Regular cardiac myocyte (primary cell): Measurements from ENCODE around the gene RNF141. TPM values are rescaled to one million over a fixed set of nuclear protein-coding genes. Genes with fewer than 3 reads are reported as not detected.

ENCODE experiments used
- total RNA-seq: library from RNA; depleted of rRNA; stranded (reverse); fragments of >200 nt; gene quantifications from 2 replicates; pipeline ENCODE4 v1.2.3, GENCODE V29; 2014

RNF141 gene
- total RNA-seq, result 49.8 and 63.7 TPM in 2 replicates

GRCh38 chr11:10540915-10541560, at the start of gene RNF141:
Gene RNF141, minus strand, starts transcription at chr11:10541187. Its CDS starts 7,029 bp downstream, at chr11:10534158.

GRCh38 chr11:10568486-10568941, 27.5 kb upstream of the RNF141 start, which contains the start of gene LYVE1:
Gene LYVE1, minus strand, starts transcription at chr11:10568665. Its CDS starts 133 bp downstream, at chr11:10568532.

Other genes with a start within 250 kb of the RNF141 start
- 32.6 and 56.4 TPM in 2 replicates for gene SBF2, start 247.0 kb downstream of the RNF141 start, total RNA-seq
- gene ADM, start 236.1 kb downstream of the RNF141 start, total RNA-seq, result 215 and 1,405 TPM in 2 replicates
- 2.7 and 16.9 TPM in 2 replicates for gene AMPD3, start 85.9 kb downstream of the RNF141 start, total RNA-seq
- 1.5 and 4.8 TPM in 2 replicates for gene LYVE1, start 27.5 kb upstream of the RNF141 start, total RNA-seq
- gene IRAG1, start 152.6 kb upstream of the RNF141 start, total RNA-seq, result 14.8 and 61.4 TPM in 2 replicates
- 26.8 and 42.6 TPM in 2 replicates for gene CTR9, start 210.1 kb upstream of the RNF141 start, total RNA-seq